ENCODE measurements around the gene TUBG2.

Gene TUBG2

DNA sequence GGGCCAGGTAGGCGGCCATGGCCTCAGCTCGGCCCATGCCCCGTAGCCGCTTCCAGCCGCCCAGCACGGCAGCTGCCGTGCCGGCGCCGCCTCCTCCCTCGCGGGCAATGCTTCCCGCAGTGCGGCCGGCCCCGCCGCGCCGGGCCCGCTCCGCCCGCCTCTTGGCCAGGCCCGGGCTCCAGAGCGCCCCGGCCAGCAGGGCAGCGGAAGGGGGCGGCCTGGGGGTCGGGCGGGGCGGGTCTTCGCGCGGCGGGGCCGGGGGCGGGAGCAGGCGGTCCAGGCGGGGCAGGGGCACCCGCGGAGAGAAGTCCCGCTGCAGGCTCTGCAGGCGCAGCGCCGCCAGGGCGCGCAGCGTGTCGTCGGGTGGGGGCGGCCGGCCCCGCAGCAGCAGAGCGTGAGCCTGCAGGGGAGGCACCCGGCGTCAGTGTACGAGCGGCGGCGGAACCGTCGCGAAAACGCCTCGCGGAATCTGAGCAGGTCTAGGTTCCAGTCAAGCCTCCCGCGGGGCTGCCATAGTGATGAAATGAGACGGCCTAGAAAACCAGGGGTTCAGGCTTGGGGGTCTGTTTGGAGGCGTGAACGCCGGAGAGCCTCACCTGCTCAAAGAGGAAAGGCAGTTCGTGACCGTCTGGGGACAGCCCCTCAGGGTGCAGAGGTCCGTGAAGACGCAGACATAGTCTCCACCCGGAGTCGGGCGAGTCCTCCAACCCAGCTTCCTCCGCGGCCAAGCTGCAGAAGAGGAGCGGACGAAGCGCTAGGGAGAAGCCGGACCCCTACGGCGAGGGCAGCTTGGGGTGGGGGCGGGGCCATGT lies 11.1 kb downstream of the TUBG2 start:
- Mint-ChIP-seq H3K27ac (no peak overlapping the region), H3K9me3 (no peaks in the 10 kb centered on the region)

DNA sequence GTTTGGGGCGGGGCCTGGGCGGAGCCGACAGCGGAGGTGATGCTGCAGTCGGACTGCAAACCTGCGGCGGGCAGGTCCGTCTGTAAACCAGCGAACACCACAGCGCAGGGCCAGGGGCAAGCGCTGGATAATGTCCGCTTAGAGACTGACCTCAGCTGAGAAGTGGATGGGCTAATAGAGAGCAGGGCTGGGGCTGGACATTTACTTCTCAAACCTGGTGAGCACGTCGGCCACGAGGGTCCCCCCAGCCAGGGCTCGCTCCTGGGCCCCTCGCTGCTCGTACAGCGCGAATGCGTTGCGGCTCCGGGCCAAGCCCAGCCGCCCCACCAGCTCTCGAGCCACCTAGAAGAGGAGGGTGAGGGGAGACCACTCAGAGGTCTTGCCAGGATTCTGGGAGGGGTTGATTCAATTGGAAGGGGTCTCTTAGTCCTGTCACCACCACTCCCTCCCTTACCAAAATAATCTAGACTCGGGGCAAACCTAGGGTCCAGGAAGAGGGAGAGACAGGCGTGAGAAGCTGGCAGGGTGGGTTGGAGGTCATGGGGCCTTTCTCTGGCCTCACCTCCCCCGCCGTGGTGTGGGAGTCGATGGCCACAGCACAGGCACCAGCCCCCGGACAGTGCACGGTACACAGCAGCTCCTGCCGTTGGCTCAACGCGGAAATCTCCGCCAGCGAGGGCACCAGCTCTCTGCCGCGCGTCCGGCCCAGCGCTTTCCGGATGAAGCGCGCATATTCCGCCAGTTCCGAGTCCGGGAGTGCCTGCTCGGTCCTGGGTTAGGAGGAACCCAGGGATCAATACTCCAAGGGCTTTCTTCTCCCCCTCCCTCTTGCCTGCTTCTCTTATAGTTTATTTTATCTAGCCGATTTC lies 11.9 kb downstream of the TUBG2 start:
- H3K27ac Mint-ChIP-seq, result peak overlapping the region; percentile 46
- no peaks in the 10 kb centered on the region for H3K9me3 Mint-ChIP-seq
- peaks cover 55% of the 10 kb centered on the region for H3K27me3 Mint-ChIP-seq (ENCODE audit: low read depth)
- H3K4me1 Mint-ChIP-seq (ENCODE audit: low read depth), result peaks cover 14% of the 10 kb centered on the region
- H3K36me3 Mint-ChIP-seq (ENCODE audit: low read depth), result peaks cover 9% of the 10 kb centered on the region
- peak overlapping the region; percentile 78 for H3K4me3 Mint-ChIP-seq

More for the DNA sequence above, 11.1 kb downstream of the TUBG2 start:
- Mint-ChIP-seq H3K4me3 (peak overlapping the region; percentile 78), H3K27me3 (ENCODE audit: low read depth) (peaks cover 54% of the 10 kb centered on the region), H3K36me3 (ENCODE audit: low read depth) (peaks cover 9% of the 10 kb centered on the region), H3K4me1 (ENCODE audit: low read depth) (peaks cover 14% of the 10 kb centered on the region)

DNA sequence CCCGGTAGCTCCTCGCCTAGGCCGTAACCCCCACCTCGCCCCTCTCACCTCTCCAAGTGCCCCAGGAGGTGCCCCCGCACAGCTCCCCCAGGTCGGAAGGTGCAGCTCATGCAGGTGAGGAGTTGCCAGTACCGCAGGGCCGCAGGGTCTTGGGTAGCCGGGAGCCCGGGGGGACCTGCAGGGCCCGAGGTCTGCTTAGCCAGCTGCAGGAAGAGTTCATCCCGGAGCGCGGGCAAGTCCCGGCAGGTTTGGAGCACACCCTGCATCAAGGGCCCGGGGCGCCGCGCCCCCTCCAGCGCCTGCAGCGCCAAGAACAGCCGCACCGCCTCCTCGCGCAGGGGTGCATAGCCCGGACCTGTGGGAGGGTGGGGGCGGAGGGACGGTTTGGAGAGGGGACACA lies 13.0 kb downstream of the TUBG2 start:
- no peak overlapping the region for H3K4me3 Mint-ChIP-seq
- H3K9me3 Mint-ChIP-seq, result no peaks in the 10 kb centered on the region
- peaks cover 62% of the 10 kb centered on the region for H3K27me3 Mint-ChIP-seq (ENCODE audit: low read depth)
- H3K27ac Mint-ChIP-seq, result no peak overlapping the region
- H3K36me3 Mint-ChIP-seq (ENCODE audit: low read depth), result peaks cover 9% of the 10 kb centered on the region
- H3K4me1 Mint-ChIP-seq (ENCODE audit: low read depth), result peaks cover 15% of the 10 kb centered on the region

DNA sequence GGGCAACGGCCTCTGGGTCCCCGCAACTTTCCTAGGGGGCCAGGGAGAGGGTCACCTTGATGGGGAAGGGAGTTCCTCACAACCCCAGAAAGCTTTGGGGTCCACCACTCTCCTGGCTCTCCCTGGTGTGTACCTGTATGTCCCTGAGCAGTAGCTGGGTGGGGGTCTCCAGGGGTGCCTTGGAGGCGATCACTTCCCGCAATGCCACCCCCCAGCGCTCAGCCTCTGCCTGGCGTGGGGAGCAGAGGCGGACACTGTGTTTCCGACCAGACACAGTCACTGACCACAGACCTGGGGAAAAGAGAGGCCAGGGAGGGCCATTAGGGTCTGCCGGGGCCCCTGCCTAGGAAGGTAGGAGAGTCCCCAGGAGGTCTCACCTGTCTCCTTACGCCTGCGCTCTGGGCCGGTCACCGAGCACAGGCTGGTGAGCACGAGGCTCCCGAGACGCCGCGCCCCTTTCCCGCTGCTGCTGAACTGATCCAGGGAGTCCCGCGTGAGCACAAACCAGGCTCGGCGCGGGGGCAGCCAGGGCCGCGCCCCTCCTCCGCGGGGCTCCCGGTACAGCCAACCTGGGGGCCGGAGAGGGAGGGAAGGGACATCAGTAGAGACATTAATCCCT lies 14.3 kb downstream of the TUBG2 start:
- Mint-ChIP-seq H3K27me3 (ENCODE audit: low read depth) (peaks cover 61% of the 10 kb centered on the region), H3K4me1 (ENCODE audit: low read depth) (peaks cover 22% of the 10 kb centered on the region), H3K9me3 (no peaks in the 10 kb centered on the region), H3K36me3 (ENCODE audit: low read depth) (peaks cover 9% of the 10 kb centered on the region), H3K27ac (no peak overlapping the region), H3K4me3 (no peak overlapping the region)

DNA sequence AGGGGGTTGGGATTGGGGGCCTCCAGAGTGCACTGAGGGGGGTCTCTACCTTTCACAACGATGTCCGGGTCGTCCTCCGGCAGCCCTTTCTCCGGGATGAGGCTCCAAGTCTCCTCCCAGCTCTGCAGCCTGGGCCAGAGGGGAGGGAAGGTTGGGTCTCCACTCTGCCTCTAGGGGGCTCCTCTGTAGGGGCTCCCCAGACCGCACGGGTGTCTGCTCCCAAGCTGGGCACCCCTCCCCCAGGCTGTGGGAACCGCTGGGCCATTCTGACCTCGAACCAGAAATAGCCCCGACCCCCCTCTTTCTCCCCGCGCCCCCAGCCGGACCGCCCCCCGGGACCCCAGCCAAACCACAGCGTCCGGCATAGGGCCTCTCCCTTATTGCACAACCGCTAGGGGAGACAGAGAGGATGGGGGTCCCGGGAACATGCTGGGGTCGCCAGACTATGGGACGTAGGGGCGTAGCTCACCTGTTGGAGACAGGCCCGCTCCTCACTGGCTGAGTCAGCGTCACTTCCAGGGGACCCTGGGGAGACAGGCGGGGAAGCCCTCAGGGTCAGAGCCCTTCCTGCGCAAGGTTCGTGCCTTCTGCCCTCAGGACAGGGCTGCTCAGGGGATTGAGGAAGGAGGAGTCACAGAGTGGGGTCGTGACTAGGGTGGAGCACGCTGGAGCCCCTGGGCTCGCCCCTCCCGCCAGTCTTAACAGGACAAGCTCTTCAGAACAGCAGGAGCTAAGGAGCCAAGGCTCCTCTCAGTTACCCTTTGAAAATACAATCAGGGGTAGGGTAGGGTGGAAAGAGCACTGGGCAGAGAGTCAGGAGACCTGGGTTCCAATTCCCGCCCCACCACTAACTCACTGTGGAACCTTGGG lies 15.0 kb downstream of the TUBG2 start:
- no peak overlapping the region for H3K27ac Mint-ChIP-seq
- H3K27me3 Mint-ChIP-seq (ENCODE audit: low read depth), result peaks cover 56% of the 10 kb centered on the region
- H3K9me3 Mint-ChIP-seq, result no peaks in the 10 kb centered on the region
- H3K36me3 Mint-ChIP-seq (ENCODE audit: low read depth), result peaks cover 8% of the 10 kb centered on the region
- H3K4me3 Mint-ChIP-seq, result peak overlapping the region; percentile 48
- H3K4me1 Mint-ChIP-seq (ENCODE audit: low read depth), result peaks cover 25% of the 10 kb centered on the region

DNA sequence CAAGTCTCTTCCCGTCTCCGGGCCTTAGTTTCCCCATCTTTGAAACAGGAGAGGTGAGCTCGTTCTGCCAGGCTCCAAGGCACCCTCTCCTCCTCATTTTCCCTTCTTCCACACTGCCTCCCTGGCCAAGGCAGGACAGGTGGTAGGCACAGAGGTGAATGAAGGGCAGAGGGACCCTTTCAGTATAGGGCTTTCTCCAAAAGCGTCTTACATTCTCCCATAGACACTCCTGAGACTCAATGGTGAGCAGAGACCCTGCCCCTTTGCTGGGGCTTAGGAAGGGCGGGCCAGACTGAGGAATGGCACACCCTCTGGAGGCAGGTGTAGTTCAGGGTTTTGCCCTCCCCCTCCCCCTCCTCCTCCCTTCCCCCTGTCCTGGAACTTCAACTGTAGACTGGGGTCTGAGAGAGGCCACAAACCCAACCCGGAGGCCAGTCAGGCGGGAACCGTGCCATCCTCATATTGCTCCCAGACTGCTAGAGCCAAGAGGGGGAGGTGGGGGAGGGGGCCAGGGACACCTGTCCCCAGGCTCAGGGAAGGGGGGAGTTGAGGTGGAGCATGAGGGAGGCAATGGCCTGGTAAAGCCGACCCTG lies 15.8 kb downstream of the TUBG2 start:
- Mint-ChIP-seq H3K4me3 (no peak overlapping the region), H3K9me3 (no peaks in the 10 kb centered on the region), H3K27me3 (ENCODE audit: low read depth) (peaks cover 50% of the 10 kb centered on the region), H3K4me1 (ENCODE audit: low read depth) (peaks cover 29% of the 10 kb centered on the region), H3K27ac (no peak overlapping the region), H3K36me3 (ENCODE audit: low read depth) (peaks cover 3% of the 10 kb centered on the region)

DNA sequence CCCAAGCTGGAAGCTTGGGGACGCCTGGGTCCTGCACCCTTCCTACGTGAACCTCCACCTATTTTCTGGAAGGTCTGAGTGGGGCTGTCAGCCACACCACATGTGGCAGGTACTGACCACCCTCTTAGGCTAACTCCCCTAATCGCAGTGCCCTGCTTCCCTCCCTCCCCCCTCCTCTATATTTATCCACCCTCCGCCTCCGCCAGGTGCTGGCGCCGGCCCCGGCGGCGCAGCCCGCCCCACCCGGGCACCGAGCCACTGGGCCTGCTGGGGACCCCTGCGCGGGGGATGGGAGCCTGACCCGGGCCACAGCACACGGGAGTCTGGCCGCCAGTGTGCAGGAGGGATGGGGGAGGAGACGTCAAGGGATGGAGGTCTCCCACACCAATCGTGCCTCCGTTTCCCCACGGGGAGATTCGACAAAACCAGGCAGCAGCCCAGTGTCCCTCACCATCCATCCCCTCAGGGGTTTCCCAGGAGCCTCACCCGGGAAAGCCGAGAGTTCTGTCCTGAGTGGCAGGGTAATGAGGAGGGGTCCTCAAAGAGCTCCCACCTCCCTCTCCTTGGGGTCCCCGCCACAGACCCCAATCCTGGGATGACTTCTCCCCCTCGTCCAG lies 16.4 kb downstream of the TUBG2 start:
- Mint-ChIP-seq H3K4me3 (no peak overlapping the region), H3K27me3 (ENCODE audit: low read depth) (peaks cover 47% of the 10 kb centered on the region), H3K9me3 (no peaks in the 10 kb centered on the region), H3K4me1 (ENCODE audit: low read depth) (peaks cover 29% of the 10 kb centered on the region), H3K27ac (no peak overlapping the region), H3K36me3 (ENCODE audit: low read depth) (peaks cover 3% of the 10 kb centered on the region)

DNA sequence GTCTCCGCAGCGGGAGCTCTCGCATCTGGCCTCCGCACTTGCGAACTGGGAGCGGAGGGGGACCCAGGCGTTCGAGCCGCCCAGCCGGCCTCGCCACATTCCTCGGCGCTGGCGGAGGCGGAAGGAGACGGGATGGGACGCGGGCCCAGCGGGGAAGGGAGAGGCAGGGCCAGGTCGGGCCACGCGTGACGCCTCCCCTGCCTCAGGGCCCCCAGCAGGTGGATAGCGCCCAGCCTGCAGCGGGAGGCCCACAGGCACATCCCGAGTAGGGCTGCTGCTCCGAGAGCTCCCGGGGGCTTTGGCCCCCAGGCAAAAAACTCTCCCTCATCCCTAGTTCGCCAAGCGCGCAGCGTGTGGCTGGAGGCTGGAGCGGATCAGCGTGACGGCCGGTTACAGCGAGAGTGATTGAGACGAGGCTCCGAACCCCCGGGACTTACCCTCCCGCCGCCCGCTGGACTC lies 16.9 kb downstream of the TUBG2 start:
- H3K36me3 Mint-ChIP-seq (ENCODE audit: low read depth), result peaks cover 3% of the 10 kb centered on the region
- no peaks in the 10 kb centered on the region for H3K9me3 Mint-ChIP-seq
- H3K27me3 Mint-ChIP-seq (ENCODE audit: low read depth), result peaks cover 42% of the 10 kb centered on the region
- H3K4me1 Mint-ChIP-seq (ENCODE audit: low read depth), result peaks cover 31% of the 10 kb centered on the region
- peak overlapping the region; percentile 69 for H3K4me3 Mint-ChIP-seq
- no peak overlapping the region for H3K27ac Mint-ChIP-seq

DNA sequence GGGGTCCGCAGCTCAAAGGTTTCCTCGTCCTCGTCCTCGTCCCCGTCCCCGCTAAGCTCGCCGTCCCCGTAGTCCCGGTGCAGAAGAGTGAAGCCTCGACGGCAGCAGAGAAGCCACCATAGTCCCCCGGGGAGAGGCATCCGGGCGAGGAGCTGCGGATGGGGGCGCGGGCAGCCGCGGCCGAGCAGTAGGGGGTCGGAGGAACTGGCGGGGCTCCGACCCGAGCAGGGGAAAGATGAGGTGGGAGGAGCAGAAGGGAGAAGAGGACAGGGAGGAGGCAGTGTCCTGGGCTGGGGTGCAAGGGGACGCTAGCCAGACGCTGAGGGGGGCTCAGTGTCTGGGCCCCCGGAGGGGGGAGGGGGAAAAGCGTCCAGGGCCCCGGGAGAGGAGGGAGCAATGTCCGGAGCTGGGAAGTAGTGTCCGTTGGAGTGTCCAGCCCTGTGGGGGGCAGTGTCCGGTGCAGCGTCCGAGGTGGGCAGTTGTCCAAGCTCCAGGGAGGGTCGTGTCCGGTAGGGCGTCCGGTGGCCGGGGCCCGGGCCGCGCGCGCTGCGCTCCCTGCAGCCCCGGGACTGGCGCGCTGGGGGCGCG lies 17.4 kb downstream of the TUBG2 start, which contains the start of gene PLEKHH3:
PLEKHH3 (minus strand) TSS at position 571 of the 588 bp plus-strand sequence; CDS start at position 140, 431 bp downstream.
- no peaks in the 10 kb centered on the region for H3K9me3 Mint-ChIP-seq
- peaks cover 5% of the 10 kb centered on the region for H3K36me3 Mint-ChIP-seq (ENCODE audit: low read depth)
- peak within 1 kb of the TSS; percentile 88 for H3K27ac Mint-ChIP-seq
- peaks cover 40% of the 10 kb centered on the region for H3K27me3 Mint-ChIP-seq (ENCODE audit: low read depth)
- peaks cover 33% of the 10 kb centered on the region for H3K4me1 Mint-ChIP-seq (ENCODE audit: low read depth)
- H3K4me3 Mint-ChIP-seq, result peak within 1 kb of the TSS; percentile 92

DNA sequence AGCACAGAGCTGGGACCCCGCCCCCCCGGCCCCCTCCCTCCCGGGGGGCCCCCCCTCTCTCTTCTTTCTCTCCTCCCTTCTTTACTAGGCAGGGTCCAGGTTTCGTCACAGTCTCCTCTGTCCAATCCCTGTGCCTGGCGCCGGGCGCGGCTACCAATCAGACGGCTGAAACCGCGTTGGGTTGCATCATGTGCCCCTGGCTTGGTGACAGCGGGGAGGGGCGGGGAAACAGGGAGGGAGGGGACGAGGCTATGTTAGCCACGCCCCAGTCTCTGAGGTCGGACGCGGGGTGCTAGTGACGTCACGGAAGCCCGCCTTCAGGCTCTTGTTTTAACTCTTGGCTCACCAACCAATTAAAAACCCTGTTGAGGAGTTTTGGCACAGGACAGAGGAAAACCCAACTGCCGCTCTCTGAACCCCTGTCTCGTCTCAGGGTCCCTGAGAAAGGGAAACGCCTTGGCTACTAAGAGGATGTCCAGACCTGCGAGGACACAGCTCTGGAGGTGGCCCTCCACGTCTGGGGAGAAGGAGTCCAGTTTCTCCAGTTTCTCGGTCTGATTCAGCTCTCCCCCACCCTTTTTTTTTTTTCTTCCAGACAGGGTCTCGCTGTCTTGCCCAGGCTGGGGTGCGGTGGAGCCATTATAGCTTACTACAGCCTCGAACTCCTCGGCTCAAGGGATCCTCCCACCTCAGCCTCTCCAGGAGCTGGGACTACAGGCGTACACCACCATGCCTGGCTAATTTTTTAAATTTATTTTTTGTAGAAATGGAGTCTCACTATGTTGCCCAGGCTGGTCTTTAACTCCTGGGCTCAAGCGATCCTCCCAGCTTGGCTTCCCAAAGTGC lies 18.2 kb downstream of the TUBG2 start:
- Mint-ChIP-seq H3K4me1 (ENCODE audit: low read depth) (peaks cover 38% of the 10 kb centered on the region), H3K4me3 (peak overlapping the region; percentile 92), H3K9me3 (no peaks in the 10 kb centered on the region), H3K27me3 (ENCODE audit: low read depth) (peaks cover 42% of the 10 kb centered on the region), H3K36me3 (ENCODE audit: low read depth) (peaks cover 3% of the 10 kb centered on the region), H3K27ac (peak overlapping the region; percentile 88)

DNA sequence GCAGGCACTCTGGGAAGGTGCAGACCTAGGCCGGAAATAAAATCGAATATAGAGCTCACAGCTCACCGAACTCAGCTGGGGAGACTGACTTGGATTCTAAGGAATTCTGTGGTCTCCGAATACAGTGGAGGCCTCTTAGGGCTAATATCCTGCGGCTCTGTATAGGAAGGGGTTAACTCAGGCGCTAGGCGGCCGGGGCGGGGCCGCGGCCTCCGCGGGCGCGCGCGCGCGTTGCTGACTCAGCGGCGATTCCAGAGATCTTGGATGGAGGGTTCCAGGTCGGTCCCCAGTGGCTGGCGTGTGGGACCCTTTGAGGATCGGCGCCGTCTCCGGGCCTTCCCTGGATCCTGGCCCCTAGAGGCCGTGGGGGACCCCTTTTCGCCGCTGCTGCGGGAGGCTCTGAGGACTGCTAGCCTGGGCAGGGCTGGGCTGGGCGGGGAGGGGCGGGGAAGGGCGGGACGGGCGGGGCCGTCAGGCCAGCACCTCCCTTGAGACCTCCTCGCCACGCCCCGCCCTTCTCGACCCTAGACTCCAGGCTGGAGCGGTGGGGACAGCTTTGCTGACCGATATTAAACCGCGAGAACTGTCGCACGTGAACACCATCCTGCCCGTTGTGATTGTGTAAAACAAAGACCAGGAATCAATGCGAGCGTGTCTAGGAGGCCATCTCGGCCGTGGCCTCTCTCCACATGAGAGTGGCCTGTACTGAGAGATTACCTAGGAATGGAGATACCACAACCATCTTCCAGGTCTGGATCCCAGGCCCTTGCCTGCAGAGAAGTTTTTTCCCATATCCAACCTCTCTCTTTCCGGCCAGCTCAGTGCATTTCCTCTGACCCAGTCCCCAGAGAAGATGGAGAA lies 19.1 kb downstream of the TUBG2 start:
- Mint-ChIP-seq H3K36me3 (ENCODE audit: low read depth) (peaks cover 3% of the 10 kb centered on the region), H3K4me1 (ENCODE audit: low read depth) (peaks cover 46% of the 10 kb centered on the region), H3K27ac (peak overlapping the region; percentile 94), H3K27me3 (ENCODE audit: low read depth) (peaks cover 43% of the 10 kb centered on the region), H3K9me3 (no peaks in the 10 kb centered on the region), H3K4me3 (peak overlapping the region; percentile 92)

Measured in T-helper 1 cell treated with Interleukin-12 subunit alpha and Interleukin-12 subunit beta and Interleukin-4 antibody, amounts not matched to agents 30 μg/mL and 1 μg/mL, for 36 hours (primary cell).